Superior temporal gyrus (tissue), 1 donor: Measurements from ENCODE around the gene MEGF8.

ENCODE experiments used
- DNase-seq: peaks from one replicate; pipeline ENCODE4 v3.0.0-alpha.2; 2016; ENCODE audit errors: extremely low spot score

Gene MEGF8

GRCh38 chr19:42325308-42325895 is at the start of gene MEGF8:
Gene MEGF8 (plus strand): TSS chr19:42325635. CDS start chr19:42326244, 609 bp downstream.
- DNase-seq, result peak; percentile 100

- no peak for DNase-seq
Observed at GRCh38 chr19:42276284-42276683, 49.2 kb upstream of the MEGF8 start.

GRCh38 chr19:42276821-42277220 is 48.6 kb upstream of the MEGF8 start:
- no peak for DNase-seq

GRCh38 chr19:42277821-42278451 is 47.5 kb upstream of the MEGF8 start:
- no peak for DNase-seq

- DNase-seq, result no peak
Observed at GRCh38 chr19:42278452-42279154, 46.8 kb upstream of the MEGF8 start.

GRCh38 chr19:42279155-42279901 is 46.1 kb upstream of the MEGF8 start:
- DNase-seq, result peak; percentile 68

- DNase-seq, result peak; percentile 97
Observed at GRCh38 chr19:42279902-42280814, 45.3 kb upstream of the MEGF8 start.

GRCh38 chr19:42280815-42281145 is 44.7 kb upstream of the MEGF8 start:
- DNase-seq, result no peak

- peak; percentile 68 for DNase-seq
Observed at GRCh38 chr19:42281146-42281826, 44.1 kb upstream of the MEGF8 start.

GRCh38 chr19:42281827-42282762 is 43.3 kb upstream of the MEGF8 start:
- DNase-seq, result peak; percentile 34

- DNase-seq, result no peak
Observed at GRCh38 chr19:42282819-42283187, 42.6 kb upstream of the MEGF8 start.

- peak; percentile 90 for DNase-seq
Observed at GRCh38 chr19:42283188-42284065, 42.0 kb upstream of the MEGF8 start.

GRCh38 chr19:42284066-42284501 is 41.4 kb upstream of the MEGF8 start:
- peak; percentile 63 for DNase-seq

GRCh38 chr19:42284591-42285341 is 40.7 kb upstream of the MEGF8 start:
- no peak for DNase-seq

GRCh38 chr19:42285541-42285941 is 39.9 kb upstream of the MEGF8 start:
- no peak for DNase-seq

- DNase-seq, result no peak
Observed at GRCh38 chr19:42285988-42286348, 39.5 kb upstream of the MEGF8 start.

GRCh38 chr19:42286349-42287016 is 39.0 kb upstream of the MEGF8 start:
- no peak for DNase-seq
